Measurements from ENCODE around the gene USH2A.

The USH2A gene

DNA sequence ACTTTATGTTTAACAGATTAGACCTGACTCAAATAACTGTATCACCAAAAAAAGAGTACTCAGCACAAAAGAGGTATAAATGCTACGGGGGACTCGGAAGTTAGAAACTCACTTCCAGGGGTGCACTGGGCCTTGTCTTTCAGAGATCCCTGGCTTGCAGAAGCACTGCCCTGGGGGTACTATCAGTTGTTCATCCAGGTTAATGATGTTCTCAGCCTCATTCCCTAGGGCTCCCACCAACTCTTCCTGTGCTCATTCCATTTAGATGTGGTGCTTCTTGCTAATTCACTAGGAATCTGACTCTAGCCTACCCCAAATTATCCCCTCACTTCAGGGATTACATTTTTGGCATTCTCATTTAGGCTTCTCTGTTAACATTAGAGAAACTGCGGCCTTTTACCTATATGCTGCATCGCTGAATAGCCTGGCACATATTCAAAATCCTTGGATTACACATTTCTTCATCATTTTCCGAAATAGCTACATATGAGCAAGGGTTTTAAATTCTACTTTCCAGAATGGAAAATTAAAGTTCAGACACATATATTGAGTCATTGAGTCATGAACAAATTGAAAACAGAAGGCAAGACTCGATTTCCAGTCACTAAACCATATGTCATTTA, 517.6 kb downstream of the USH2A start:
- no peak for DNase-seq

DNA sequence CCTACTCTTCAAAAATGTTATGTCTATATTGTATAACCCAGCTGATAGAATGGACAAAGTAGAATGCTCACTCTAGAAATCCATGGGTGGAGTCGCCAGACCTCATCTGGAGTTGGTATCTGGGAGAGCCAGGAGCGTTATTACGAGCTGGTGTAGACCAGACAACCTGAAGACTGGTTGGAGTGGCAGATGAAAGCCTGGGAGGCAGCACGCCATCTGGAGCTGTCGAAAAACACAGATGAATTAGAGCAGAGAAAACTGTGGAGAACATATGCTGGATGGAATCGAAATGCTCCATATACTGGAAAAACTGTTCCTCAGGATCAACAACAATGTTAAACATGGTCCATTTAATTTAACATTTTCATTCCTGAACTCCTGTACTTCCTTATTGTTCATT, 522.6 kb downstream of the USH2A start:
- no peak for DNase-seq

DNA sequence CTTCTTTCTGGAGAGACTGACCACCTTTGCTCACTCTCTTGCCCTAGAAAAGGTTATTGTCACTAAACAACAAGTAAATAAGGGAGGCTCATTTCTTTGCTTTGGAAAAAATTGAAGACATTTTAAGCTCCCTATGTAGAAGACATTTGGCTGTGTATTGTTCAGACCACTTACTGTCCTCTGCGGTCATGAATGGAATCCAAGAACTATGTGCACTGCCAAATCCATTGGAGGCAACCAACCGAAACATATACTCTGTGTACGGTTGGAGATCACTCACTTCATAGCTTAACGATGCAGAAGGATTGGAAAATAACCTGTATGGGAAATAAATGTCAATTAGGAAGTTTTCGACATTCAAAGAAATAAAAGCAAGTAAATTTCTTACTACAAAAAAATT, 523.3 kb downstream of the USH2A start:
- no peak for DNase-seq

DNA sequence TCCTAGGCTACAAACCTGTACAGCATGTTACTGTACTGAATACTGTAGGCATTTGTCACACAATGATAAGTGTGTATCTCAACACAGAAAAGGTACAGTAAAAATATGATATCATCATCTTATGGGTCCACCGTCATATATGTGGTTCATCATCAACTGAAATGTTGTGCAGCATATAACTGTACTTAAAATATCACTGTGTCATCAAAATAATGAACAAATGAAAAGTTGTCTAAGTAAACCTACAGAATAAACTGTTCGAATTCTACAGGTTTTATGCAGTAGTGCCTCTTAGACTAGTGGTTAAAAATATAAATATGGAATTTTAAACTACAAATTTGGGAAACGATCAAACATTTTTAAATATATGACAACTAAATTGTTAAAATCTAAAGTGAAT, 527.4 kb downstream of the USH2A start:
- no peak for DNase-seq

DNA sequence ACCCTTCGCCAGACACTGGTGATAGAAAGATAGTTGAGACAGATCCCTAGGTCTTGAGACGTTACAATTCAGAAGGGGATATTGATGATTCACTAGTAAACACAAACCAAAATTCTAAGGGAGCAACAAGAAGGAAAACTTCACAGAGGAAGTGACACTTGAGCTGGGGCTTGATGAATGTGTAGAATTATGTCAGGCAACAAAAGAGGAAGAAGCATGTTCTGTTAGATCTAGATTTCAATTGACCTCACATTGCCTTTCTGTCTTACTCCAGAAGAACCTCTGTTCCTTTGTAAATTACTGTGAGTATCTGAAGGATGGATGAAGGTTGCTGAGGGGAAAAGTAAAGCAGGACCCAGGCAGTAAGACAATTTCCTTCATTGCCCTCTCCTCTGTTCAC, 528.0 kb downstream of the USH2A start:
- no peak for DNase-seq

DNA sequence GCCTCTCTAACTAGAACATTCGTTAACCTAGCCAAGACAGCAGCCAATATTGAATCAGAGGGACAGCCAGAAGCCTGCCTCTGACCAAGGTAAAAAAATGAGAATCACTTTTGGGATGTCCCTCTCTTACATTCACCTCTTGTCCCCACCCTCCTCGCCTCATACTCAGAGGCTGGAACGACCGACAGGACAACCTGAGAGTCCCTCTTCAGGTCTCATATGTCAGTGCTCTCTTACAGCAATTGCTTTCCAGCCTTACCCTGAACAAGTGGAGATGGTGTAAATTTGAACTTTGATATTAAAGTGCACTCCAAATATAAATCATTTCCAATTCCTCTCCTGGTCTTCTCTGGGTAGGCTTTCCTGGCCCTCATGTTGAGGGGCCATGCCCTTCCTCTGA, 528.6 kb downstream of the USH2A start:
- no peak for DNase-seq

GRCh38 chr1:215891266-215892057, 531.8 kb downstream of the USH2A start:
- no peak for DNase-seq

DNA sequence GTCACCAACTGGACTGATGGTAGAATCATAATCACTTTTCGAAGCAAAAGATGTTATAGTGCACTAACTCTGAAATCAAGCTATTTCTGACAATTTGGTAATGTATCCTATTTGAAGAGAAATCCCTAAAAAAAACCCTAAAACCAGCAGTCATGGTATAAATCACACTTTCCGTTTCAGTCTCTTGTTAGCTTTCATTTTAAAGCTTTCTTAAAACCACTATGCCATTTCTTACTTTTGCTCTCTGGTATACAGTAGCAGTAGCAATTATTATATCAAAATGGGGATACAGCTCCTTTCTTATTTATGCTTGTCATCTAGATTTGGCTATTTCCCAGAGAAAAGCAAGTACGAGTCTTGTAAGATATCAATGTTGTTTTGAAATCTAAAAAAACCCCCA, 532.8 kb downstream of the USH2A start:
- DNase-seq = no peak

DNA sequence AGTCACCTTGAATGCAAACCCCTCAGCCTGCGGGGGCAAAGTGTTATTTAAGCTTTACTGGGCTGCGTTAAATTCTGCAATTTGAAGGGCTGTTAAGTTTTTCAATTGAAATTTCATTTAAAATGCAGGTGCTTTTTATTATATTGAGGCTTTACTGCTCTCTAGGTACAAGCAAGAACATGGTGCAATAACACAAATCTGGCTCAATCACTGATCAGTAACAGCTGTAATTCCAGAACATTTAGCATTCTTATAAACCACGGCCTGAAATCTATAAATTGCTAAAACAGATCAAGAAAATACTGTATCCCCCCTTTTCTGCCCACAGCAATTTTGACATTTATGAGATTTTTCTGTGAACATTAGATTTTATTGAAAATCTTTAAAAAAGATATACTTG, 533.4 kb downstream of the USH2A start:
- DNase-seq = no peak

GRCh38 chr1:215888159-215888558, 535.1 kb downstream of the USH2A start:
- no peak for DNase-seq

DNA sequence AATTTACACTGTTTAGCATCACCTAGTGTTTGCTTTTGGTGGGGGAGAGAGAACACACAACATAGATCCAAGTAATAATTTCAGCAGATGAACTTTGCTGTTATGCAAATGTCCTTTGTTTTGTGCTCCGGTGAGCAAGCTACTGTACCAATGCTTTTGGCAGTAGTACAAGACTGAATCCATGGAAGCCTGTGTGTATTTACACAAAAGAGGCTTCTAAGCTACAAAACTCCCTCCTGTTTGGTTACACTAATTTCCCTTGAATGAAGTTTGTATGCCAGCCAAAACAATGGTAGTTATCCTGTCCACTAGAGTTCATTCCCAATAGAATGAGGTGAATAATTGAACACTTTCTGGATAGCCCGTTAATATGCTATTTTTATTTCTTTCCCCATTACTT, 535.6 kb downstream of the USH2A start:
- no peak for DNase-seq

DNA sequence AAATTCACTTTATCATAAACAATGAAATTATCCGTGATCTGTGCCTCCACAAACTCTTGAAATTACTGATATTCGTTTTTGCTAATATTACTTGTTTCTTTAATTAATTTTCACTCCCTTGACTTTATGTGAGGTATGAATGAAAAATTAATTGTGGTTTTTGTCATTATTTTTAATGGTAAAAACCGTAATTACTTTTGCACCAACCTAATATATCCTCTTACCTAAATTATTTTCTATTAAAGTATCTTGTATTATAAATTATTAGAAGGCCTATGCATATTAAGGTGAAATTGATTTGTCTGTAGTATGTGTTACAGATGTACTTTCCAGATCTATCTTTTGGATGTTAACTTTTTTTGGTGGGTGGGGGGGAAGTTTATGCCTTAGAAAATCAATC, 540.2 kb downstream of the USH2A start:
- DNase-seq = no peak

- no peak for DNase-seq
These were observed 544.4 kb downstream of the USH2A start for GRCh38 chr1:215878843-215879242.

DNA sequence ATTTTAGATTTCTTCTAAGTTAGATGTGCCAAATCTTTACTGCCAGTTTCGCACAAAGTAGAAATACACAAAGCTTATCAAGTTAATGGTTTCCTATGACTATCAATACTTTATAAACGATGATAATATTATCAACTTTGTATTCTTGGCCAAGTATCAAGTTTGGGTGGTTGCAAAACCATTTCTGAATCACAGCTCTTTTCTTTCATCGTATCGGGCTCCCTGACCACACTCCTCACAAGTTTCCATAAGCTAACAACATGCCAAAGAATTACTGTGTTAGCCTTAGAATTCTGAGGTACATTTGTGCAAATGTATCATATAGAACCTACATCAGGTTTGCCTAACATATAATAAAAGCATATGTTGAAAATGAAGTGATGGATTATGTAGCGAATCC, 545.1 kb downstream of the USH2A start:
- DNase-seq = no peak

- no peak for DNase-seq
These were observed 545.7 kb downstream of the USH2A start for GRCh38 chr1:215877452-215877951.

DNA sequence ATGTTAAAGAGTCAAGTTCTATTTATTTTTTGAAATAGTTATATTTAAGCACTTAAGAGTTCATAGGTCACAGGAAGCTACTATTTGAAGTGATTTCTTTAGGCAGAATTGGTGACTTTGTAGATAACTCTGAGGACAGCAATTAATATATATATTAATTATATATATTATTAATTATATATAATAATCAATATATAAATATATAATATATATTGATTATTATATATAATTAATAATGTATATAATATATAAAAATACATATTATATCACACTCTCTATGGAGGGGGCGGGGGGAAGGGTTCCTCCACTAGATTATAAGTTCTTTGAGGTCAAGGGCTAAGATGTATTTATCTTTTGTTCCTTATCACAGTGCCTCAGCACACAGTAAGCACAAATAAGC, 547.5 kb downstream of the USH2A start:
- DNase-seq = no peak

DNA sequence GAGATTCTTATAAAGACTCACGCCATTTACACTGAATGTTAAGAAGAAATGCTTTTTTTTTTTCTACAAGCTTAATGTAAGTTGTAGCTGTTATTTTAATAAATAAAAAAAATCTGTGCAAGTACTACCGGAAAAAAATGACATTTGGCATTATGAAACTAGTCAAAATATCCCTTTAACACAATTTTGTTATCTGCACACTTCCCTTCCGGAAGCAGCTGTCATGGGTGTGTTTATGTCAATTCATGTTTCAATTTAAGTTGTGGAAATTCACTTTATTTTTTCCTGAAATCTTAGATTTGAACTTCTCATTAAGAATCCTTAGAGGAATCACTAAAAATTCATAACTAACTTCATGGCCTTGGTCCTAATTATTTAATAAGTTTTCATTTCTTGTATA, 548.0 kb downstream of the USH2A start:
- DNase-seq = no peak

DNA sequence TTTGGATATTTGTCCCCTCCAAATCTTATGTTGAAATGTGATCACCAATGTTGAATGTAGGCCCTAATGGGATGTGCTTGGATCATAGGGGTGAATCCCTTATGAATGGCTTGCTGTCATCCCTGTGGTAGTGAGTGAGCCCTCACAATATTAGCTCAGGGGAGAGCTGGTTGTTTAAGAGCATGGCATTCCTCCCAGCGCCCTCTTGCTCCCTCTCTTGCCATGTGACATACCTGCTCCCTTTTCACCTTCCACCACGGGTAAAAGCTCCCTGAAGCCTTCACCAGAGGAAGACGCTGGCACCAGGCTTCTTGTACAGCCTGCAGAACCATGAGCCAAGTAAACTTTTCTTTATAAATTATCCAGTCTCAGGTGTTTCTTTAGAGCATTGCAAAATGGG, 550.6 kb downstream of the USH2A start:
- DNase-seq = no peak

DNA sequence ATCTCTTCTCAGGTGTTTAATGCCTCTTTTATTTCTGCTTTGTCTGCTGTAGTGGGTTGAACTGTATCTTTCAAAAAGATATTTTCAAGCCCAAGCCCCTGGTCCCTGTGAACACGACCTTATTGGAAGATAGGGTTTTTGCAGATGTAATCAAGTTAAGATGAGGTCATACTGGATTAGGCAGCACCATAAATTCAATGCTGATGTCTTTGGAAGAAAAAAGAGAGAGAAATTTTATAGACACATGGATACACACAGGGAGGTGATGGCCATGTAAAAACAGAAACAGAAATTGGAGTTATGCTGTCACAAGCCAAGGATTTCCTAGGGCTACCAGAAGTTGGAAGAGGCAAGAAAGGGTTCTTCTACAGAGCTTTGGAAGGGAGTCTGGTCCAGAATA, 554.7 kb downstream of the USH2A start:
- no peak for DNase-seq

DNA sequence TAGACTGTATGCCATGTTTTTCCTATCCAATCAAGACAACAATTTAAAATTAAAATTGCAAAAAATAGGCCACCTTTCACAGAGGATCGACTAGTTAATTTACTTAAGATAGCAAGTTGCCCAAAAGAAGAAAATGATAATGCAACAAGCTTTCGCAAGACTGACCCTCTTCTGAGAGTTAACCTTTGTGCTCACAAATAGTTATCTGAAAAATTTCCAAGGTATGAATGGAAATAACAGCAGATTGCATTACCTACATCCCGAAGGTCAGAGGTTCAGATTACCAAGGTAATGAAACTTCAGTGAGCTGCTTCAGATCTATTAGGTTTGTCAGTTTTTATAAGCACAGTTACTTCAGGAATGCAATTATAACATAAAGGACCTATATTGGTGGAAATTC, 558.2 kb downstream of the USH2A start:
- no peak for DNase-seq

DNA sequence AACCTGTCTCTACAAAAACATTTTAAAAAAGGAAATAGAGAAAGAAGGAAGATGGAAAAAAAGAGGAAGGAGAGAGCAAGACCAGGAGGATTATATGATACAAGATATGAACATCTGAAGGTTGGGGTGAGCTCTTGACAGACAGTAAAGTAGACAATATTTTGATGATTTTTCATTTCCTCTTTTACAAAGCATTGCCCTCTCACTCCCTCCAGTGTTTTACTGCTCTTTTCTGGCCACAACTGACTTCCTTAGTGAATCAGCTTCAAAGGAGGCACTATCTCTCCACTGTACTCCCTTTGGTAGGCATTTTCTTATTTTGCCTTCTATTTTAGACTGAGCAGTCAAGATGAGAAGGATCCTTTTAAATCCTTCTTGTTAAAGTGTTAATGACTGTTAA, 559.5 kb downstream of the USH2A start:
- DNase-seq = no peak

DNA sequence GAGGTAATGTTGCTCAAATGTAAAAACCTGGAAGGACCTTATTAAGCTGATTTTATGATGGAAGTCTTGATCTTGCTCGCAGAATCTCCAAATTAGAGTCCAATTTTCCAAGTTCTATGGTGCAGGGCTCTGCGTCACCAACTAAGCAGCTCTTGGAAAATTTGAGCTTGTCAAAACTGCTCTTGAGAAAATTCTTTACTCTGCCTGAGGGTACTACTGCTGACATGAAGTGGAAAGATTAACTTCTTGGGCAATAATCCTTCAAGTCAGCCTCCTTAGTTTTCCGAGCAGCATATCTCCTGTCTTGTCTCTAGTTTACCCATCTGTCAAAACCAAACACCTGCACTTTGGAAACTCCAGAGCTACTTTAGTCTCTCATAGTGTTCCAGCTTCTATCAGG, 562.4 kb downstream of the USH2A start:
- no peak for DNase-seq

- no peak for DNase-seq
These were observed 565.9 kb downstream of the USH2A start for GRCh38 chr1:215857317-215857716.

DNA sequence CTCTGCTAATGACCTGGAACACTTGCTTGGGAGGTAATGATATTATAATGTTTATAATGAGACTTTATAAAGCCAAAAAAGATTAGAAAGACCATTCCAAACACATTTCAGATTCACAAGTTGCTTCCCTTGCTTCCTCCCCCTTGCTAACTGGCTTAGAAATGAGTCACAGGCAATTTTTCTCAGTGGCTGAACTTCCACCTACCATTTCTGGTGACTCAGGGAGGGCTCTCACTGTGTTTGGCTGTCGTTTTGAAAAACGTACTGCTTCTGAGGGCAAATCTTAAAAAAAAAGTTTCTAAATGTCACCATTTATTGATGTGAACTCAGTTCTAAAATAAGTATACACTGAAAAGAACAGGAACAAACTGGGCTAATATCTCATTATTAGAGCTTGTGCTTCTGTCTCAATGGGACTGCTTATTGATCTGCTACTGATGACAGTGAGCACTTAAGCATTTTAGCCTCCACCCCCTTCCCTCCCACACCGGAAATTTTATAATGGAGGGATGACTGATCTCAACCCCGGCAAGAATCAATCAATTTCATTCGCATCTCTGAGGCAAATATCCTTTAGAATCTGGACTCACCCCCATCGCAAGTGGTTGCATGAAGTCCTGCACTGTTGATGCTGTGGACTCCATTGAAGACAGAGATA, 577.9 kb downstream of the USH2A start:
- DNase-seq = no peak
